Measurements from ENCODE around the gene HIPK3.

Gene HIPK3

DNA sequence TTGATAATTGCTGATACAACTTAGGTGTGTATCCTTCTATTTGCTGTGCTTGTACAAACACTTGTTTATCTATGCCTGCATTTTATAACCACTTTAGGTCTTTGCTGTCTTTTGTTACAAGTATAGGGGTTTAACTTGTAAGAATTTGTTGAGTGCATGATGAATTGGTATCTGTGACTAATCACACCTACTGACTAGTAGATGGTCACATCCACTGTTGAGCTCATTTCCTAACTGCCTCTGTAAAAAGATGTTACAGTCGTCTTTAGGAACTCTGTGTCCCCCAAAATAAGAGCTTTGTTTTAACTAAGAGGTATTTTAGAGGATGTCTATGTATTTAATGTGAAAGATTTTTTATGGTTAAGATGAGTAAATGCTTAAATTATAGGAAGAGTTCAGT lies 60.5 kb downstream of the HIPK3 start:
- DNase-seq (ENCODE audit: low read depth) = no peak
- TF ChIP-seq POLR2A (IDR thresholded peaks at IDR 0.05; ENCODE audit: extremely low read depth, insufficient read length) (no peak), MYC (IDR thresholded peaks at IDR 0.05; ENCODE audit: low read depth, low read length) (no peak)
- TF ChIP-seq, protein P1, sequence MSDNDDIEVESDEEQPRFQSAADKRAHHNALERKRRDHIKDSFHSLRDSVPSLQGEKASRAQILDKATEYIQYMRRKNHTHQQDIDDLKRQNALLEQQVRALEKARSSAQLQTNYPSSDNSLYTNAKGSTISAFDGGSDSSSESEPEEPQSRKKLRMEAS (IDR thresholded peaks at IDR 0.05; ENCODE audit: low read depth, low read length) = no peak
- TF ChIP-seq, protein P2, sequence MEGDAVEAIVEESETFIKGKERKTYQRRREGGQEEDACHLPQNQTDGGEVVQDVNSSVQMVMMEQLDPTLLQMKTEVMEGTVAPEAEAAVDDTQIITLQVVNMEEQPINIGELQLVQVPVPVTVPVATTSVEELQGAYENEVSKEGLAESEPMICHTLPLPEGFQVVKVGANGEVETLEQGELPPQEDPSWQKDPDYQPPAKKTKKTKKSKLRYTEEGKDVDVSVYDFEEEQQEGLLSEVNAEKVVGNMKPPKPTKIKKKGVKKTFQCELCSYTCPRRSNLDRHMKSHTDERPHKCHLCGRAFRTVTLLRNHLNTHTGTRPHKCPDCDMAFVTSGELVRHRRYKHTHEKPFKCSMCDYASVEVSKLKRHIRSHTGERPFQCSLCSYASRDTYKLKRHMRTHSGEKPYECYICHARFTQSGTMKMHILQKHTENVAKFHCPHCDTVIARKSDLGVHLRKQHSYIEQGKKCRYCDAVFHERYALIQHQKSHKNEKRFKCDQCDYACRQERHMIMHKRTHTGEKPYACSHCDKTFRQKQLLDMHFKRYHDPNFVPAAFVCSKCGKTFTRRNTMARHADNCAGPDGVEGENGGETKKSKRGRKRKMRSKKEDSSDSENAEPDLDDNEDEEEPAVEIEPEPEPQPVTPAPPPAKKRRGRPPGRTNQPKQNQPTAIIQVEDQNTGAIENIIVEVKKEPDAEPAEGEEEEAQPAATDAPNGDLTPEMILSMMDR (IDR thresholded peaks at IDR 0.05; ENCODE audit: low read depth, low read length) = no peak
- no peak overlapping the region for H3K4me3 ChIP-seq (ENCODE audit: low read depth, low read length)

DNA sequence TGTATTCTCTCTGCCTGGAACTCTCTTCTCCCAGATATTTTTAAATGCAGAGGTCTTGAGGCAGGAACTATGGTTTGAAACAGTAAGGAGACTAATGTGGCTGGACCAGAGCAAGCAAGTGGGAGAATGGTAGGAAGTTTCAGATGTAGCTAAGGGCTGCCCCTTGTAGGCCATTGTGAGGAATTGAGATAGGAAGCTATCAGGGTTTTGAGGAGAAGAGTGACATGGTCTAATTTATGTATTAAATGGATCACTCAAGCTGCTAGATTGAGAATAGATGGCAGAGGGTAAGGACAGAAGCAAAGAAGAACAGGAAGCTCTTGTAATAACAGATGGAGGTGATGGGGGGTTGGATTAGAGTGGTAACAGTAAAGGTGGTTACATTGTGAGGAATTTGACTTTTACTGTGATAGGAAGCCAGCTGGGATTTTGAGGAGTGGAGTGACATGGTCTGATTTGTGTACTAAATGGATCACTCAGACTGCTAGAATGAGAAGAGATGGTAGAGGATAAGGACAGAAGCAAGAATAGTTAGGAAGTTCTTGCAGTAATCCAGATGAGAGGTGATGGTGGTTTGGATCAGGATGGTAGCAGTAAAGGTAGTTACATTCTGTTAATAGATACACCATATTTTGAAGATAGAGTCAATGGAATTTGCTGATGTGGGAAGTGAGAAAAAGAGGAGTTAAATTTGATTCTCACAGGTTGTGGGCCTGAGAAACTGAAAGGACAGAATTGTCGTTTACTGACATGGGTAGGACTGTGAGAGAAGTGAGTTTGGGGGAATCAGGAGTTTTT lies 63.0 kb downstream of the HIPK3 start:
- H3K4me3 ChIP-seq (ENCODE audit: low read depth, low read length) = no peak overlapping the region
- TF ChIP-seq POLR2A (IDR thresholded peaks at IDR 0.05; ENCODE audit: extremely low read depth, insufficient read length) = no peak
- TF ChIP-seq, protein P2 (IDR thresholded peaks at IDR 0.05; ENCODE audit: low read depth, low read length) = no peak
- TF ChIP-seq, protein P1 (IDR thresholded peaks at IDR 0.05; ENCODE audit: low read depth, low read length) = no peak
- TF ChIP-seq MYC (IDR thresholded peaks at IDR 0.05; ENCODE audit: low read depth, low read length) = no peak
- DNase-seq (ENCODE audit: low read depth) = no peak

DNA sequence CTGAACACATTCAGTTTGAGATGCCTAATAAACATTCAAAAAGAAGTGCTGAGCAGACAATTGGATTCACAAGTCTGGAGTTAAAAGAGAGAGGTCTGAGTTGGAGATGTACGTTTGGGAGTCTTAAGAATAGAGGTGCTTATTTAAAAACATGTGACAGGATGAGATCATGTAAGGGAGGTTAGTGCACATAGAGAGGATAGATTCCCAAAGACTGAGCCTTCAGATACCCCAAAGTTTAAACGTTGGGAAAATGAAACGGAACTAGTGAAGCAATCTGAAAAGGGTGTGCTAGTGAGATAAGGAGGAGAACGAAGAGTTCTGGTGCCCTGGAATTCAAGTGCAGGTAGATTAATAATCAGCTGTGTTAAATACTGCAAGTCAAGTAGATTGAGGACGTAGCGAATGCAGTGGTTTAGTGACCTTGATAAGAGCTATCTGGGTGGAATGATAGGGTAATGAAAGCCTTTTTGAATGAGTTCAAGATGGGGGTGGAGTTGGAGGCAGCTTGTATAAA lies 63.7 kb downstream of the HIPK3 start:
- DNase-seq (ENCODE audit: low read depth) = no peak
- TF ChIP-seq, protein P2 (IDR thresholded peaks at IDR 0.05; ENCODE audit: low read depth, low read length) = no peak
- TF ChIP-seq, protein P1 (IDR thresholded peaks at IDR 0.05; ENCODE audit: low read depth, low read length) = no peak
- no peak for TF ChIP-seq MYC (IDR thresholded peaks at IDR 0.05; ENCODE audit: low read depth, low read length)
- no peak overlapping the region for H3K4me3 ChIP-seq (ENCODE audit: low read depth, low read length)

DNA sequence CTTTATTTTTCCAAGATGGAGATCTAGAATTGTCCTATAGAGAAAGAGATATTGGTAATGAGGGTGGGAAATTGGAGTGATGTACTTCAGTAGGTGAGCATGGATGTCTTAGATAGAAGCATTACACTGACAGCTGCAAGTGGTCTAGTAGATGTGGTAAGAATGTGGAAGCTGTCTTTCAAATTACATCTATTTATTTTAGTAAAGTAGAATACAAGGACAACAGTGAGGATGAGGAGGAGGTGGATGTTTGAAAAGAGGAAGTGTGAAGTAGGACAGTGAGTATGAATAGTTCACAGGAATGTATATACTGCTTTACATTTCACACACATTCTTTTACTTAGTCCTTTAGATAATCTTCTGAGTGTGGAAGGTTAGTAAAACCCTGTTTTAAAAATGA lies 64.2 kb downstream of the HIPK3 start:
- peak; percentile 31 for DNase-seq (ENCODE audit: low read depth)
- no peak for TF ChIP-seq MYC (IDR thresholded peaks at IDR 0.05; ENCODE audit: low read depth, low read length)
- TF ChIP-seq, protein P2 (IDR thresholded peaks at IDR 0.05; ENCODE audit: low read depth, low read length) = no peak
- TF ChIP-seq, protein P1 (IDR thresholded peaks at IDR 0.05; ENCODE audit: low read depth, low read length) = no peak
- TF ChIP-seq POLR2A (IDR thresholded peaks at IDR 0.05; ENCODE audit: extremely low read depth, insufficient read length) = no peak
- H3K4me3 ChIP-seq (ENCODE audit: low read depth, low read length) = no peak overlapping the region

DNA sequence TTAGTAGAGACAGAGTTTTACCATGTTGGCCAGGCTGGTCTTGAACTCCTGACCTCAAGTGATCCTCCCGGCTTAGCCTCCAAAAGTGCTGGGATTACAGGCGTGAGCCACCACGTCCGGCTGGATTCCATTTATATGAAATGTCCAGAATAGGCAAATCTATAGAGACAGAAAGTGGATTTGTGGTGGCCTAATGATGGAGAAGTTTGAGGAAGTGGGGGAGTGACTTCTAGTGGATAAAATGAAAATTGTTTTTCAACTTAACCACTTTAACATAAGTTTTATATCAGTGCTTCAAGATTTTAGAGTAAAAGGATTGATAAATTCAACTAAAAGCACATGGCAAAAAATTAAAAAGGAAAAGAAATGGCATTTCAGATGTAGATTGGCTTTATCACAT lies 66.2 kb downstream of the HIPK3 start:
- DNase-seq (ENCODE audit: low read depth) = peak; percentile 28
- TF ChIP-seq MYC (IDR thresholded peaks at IDR 0.05; ENCODE audit: low read depth, low read length) (no peak), POLR2A (IDR thresholded peaks at IDR 0.05; ENCODE audit: extremely low read depth, insufficient read length) (no peak)
- TF ChIP-seq, protein P1 (IDR thresholded peaks at IDR 0.05; ENCODE audit: low read depth, low read length) = no peak
- TF ChIP-seq, protein P2 (IDR thresholded peaks at IDR 0.05; ENCODE audit: low read depth, low read length) = no peak
- H3K4me3 ChIP-seq (ENCODE audit: low read depth, low read length) = no peak overlapping the region

Measured in NB4 (cell line).